Loucy (cell line): ENCODE results near the gene MYL2.

ENCODE experiments used
- H2AFZ ChIP-seq: fragments of 200-600 bp; sonication (generic); 2 replicates; pipeline ENCODE4 v1.6.0; 2016; ENCODE audit warnings: antibody characterized with exemption, mild to moderate bottlenecking, low read length, moderate library complexity
- H3F3A ChIP-seq: fragments of 200-600 bp; 2 replicates; pipeline ENCODE4 v1.6.0; 2016; ENCODE audit warnings: antibody characterized with exemption, low read depth, mild to moderate bottlenecking
- H3K27me3 ChIP-seq: fragments of 200-600 bp; sonication (generic); 2 replicates; pipeline ENCODE4 v1.6.1; 2014; ENCODE audit warnings: low read length, mild to moderate bottlenecking; ENCODE audit not compliant: insufficient read depth, poor library complexity, severe bottlenecking
- H3K36me3 ChIP-seq: fragments of 200-600 bp; sonication (generic); 2 replicates; pipeline ENCODE4 v1.6.1; 2016; ENCODE audit warnings: low read length; ENCODE audit not compliant: insufficient read depth
- H3K4me1 ChIP-seq: fragments of 200-600 bp; sonication (generic); 2 replicates; pipeline ENCODE4 v1.5.1; 2014; ENCODE audit warnings: low read length, mild to moderate bottlenecking; ENCODE audit not compliant: insufficient read depth, poor library complexity, severe bottlenecking
- H3K4me2 ChIP-seq: fragments of 200-600 bp; sonication (generic); 2 replicates; pipeline ENCODE4 v1.6.0; 2014; ENCODE audit warnings: antibody characterized with exemption, low read length, low read depth, mild to moderate bottlenecking; ENCODE audit not compliant: poor library complexity, severe bottlenecking
- H3K4me3 ChIP-seq: fragments of 200-600 bp; sonication (generic); 2 replicates; pipeline ENCODE4 v1.5.1; 2014; ENCODE audit warnings: low read length, mild to moderate bottlenecking, mixed read lengths; ENCODE audit not compliant: poor library complexity, severe bottlenecking
- H3K79me2 ChIP-seq: fragments of 200-600 bp; sonication (generic); 2 replicates; pipeline ENCODE4 v1.6.1; 2014; ENCODE audit warnings: low read length; ENCODE audit not compliant: insufficient read depth
- H3K9ac ChIP-seq: fragments of 200-600 bp; sonication (generic); 2 replicates; pipeline ENCODE4 v1.6.0; 2014; ENCODE audit warnings: mild to moderate bottlenecking, low read depth, low read length, moderate library complexity; ENCODE audit not compliant: poor library complexity, severe bottlenecking
- H3K9me2 ChIP-seq: fragments of 200-600 bp; sonication (generic); replicated peaks from 2 replicates; pipeline ENCODE4 v1.6.1; 2016; ENCODE audit warnings: low read depth, low read length, mixed read lengths
- H3K9me3 ChIP-seq: fragments of 200-600 bp; sonication (generic); 2 replicates; pipeline ENCODE4 v1.6.1; 2014; ENCODE audit warnings: mild to moderate bottlenecking, antibody characterized with exemption, low read length, low read depth; ENCODE audit not compliant: insufficient read depth
- H4K20me1 ChIP-seq: fragments of 200-600 bp; sonication (generic); 2 replicates; pipeline ENCODE4 v1.6.0; 2014; ENCODE audit warnings: antibody characterized with exemption, low read length, mild to moderate bottlenecking; ENCODE audit not compliant: insufficient read depth, poor library complexity, severe bottlenecking
- CTCF ChIP-seq: fragments of 200-600 bp; sonication (generic); conservative IDR thresholded peaks from 2 replicates; pipeline ENCODE4 v1.5.1; 2014; ENCODE audit warnings: mild to moderate bottlenecking, antibody characterized with exemption, low read length
- EZH2phosphoT487 ChIP-seq: fragments of 200-600 bp; IDR thresholded peaks from 2 replicates; pipeline ENCODE4 v1.6.1; 2018; ENCODE audit warnings: antibody characterized with exemption, mild to moderate bottlenecking, moderate library complexity, borderline replicate concordance

Gene MYL2

GRCh38 chr12:110880651-110881050 is 39.7 kb downstream of the MYL2 start:
- no peak for TF ChIP-seq CTCF
- TF ChIP-seq EZH2phosphoT487 = no peak
- Histone ChIP-seq H3K9ac (no peak overlapping the region), H3K9me2 (no peaks in the 10 kb centered on the region), H3K9me3 (no peaks in the 10 kb centered on the region), H3F3A (no peaks in the 10 kb centered on the region), H4K20me1 (no peaks in the 10 kb centered on the region), H3K36me3 (no peaks in the 10 kb centered on the region), H3K4me1 (no peaks in the 10 kb centered on the region), H3K4me3 (no peak overlapping the region), H3K4me2 (no peak overlapping the region), H2AFZ (no peak overlapping the region), H3K27me3 (no peaks in the 10 kb centered on the region), H3K79me2 (no peaks in the 10 kb centered on the region)

GRCh38 chr12:110874781-110875180 is 45.6 kb downstream of the MYL2 start:
- Histone ChIP-seq H2AFZ (no peak overlapping the region), H3K4me2 (no peak overlapping the region), H3K36me3 (no peaks in the 10 kb centered on the region), H3K9me3 (no peaks in the 10 kb centered on the region), H3K4me3 (no peak overlapping the region), H3F3A (no peaks in the 10 kb centered on the region), H3K9ac (no peak overlapping the region), H3K27me3 (no peaks in the 10 kb centered on the region), H3K79me2 (no peaks in the 10 kb centered on the region), H4K20me1 (no peaks in the 10 kb centered on the region), H3K9me2 (no peaks in the 10 kb centered on the region), H3K4me1 (no peaks in the 10 kb centered on the region)
- TF ChIP-seq EZH2phosphoT487 (no peak), CTCF (no peak)

GRCh38 chr12:110874351-110874750 is 46.0 kb downstream of the MYL2 start:
- Histone ChIP-seq H3K9me2 (no peaks in the 10 kb centered on the region), H3K9me3 (no peaks in the 10 kb centered on the region), H3K36me3 (no peaks in the 10 kb centered on the region), H3F3A (no peaks in the 10 kb centered on the region), H3K4me3 (no peak overlapping the region), H3K4me1 (no peaks in the 10 kb centered on the region), H3K27me3 (no peaks in the 10 kb centered on the region), H2AFZ (no peak overlapping the region), H3K4me2 (no peak overlapping the region), H4K20me1 (no peaks in the 10 kb centered on the region), H3K79me2 (no peaks in the 10 kb centered on the region), H3K9ac (no peak overlapping the region)
- TF ChIP-seq CTCF (no peak), EZH2phosphoT487 (no peak)
